Myocyte (in vitro differentiated cells): ENCODE data around the gene PCDH15. TPM values are rescaled to one million over a fixed set of nuclear protein-coding genes. Genes with fewer than 3 reads are reported as not detected.

ENCODE experiments used
- microRNA counts: library from miRNA; unstranded; fragments of <30 nt; microRNA quantifications from one replicate; lab custom pipeline; 2016
- microRNA-seq: library from miRNA; unstranded; fragments of <30 nt; microRNA quantifications from one replicate; pipeline ENCODE4, GENCODE V29; 2016
- total RNA-seq: library from RNA; depleted of rRNA; stranded (reverse); fragments of >200 nt; gene quantifications from 2 replicates; pipeline ENCODE4 v1.2.3, GENCODE V29; 2014

Gene PCDH15
- total RNA-seq, 1 donor from 2014 or later, result not detected

MicroRNAs encoded within 50 kb of the gene (microRNA counts, 767-probe panel; counts per million panel counts)
- not detected for microRNA hsa-miR-548f (lab: Ali Mortazavi, UCI)

Small RNA genes within 50 kb of the gene (microRNA-seq; reads per million reads assigned to microRNA genes)
- not detected for gene MIR548F1
